Rectal smooth muscle tissue (tissue), 1 donor: Measurements from ENCODE around the gene TLE7.

Experiments used
- H3K27ac ChIP-seq: one replicate; pipeline ENCODE4 v1.7.0; 2013; ENCODE audit warnings: low read depth, low read length, inconsistent platforms
- H3K27me3 ChIP-seq: one replicate; pipeline ENCODE4 v1.7.0; 2013; ENCODE audit warnings: low read length; ENCODE audit not compliant: control insufficient read depth, insufficient read depth
- H3K36me3 ChIP-seq: one replicate; pipeline ENCODE4 v1.7.0; 2013; ENCODE audit warnings: low read length; ENCODE audit not compliant: control insufficient read depth, insufficient read depth
- H3K4me1 ChIP-seq: one replicate; pipeline ENCODE4 v1.7.0; 2013; ENCODE audit warnings: low read length; ENCODE audit not compliant: control insufficient read depth, insufficient read depth
- H3K4me3 ChIP-seq: one replicate; pipeline ENCODE4 v1.7.0; 2013; ENCODE audit warnings: low read length
- H3K9ac ChIP-seq: one replicate; pipeline ENCODE4 v1.7.0; 2013; ENCODE audit warnings: low read length

Gene TLE7

GRCh38 chr16:71441348-71442050, 355 bp downstream of the TLE7 start:
- H3K36me3 ChIP-seq: no peaks in the 10 kb centered on the region
- H3K4me1 ChIP-seq: no peaks in the 10 kb centered on the region
- no peak overlapping the region for H3K4me3 ChIP-seq
- peaks cover 2% of the 10 kb centered on the region for H3K27me3 ChIP-seq
- H3K27ac ChIP-seq: no peak overlapping the region
- no peak overlapping the region for H3K9ac ChIP-seq

DNA sequence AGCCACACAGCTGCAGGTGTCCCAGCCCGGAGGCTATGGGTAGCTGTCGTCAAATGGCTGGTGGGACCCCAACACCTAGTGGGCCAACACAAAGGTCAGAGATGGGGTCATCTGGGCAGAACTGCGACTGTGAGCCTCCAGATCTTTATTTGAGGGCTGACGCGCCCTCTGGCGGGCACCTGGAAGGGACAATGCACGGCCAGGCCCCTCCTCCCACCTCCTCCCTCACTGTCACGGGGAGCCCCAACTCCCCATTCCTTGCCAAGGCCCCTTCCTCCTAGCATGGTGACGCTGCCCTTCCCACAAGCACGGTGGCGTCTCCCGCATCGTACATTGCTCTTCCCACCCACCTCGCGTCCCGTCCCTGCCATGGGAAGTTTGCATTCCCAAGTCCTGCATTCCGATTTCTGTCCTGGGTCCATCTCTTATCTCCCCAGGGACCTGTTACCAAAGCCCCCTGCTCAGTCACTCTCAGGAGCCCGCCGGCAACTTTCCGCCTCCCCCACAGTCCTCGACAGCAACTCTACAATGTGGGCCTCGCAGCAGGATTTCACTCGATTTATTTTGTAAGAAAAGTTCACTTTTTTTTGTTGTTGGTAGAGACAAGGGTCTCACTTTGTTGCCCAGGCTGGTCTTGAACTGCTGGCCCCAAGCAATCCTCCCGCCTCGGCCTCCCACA, 1.0 kb downstream of the TLE7 start:
- Histone ChIP-seq H3K9ac (no peak overlapping the region), H3K4me3 (no peak overlapping the region), H3K36me3 (no peaks in the 10 kb centered on the region), H3K27me3 (peaks cover 2% of the 10 kb centered on the region), H3K4me1 (no peaks in the 10 kb centered on the region), H3K27ac (no peak overlapping the region)

- H3K4me3 ChIP-seq: no peak overlapping the region
- no peak overlapping the region for H3K9ac ChIP-seq
- H3K36me3 ChIP-seq: no peaks in the 10 kb centered on the region
- no peak overlapping the region for H3K27ac ChIP-seq
- H3K27me3 ChIP-seq: peaks cover 2% of the 10 kb centered on the region
- H3K4me1 ChIP-seq: no peaks in the 10 kb centered on the region
Measured at GRCh38 chr16:71439523-71439922, 2.3 kb downstream of the TLE7 start.

- H3K4me3 ChIP-seq: no peak overlapping the region
- H3K9ac ChIP-seq: no peak overlapping the region
- H3K36me3 ChIP-seq: no peaks in the 10 kb centered on the region
- no peak overlapping the region for H3K27ac ChIP-seq
- H3K4me1 ChIP-seq: no peaks in the 10 kb centered on the region
- H3K27me3 ChIP-seq: peaks cover 2% of the 10 kb centered on the region
Measured at GRCh38 chr16:71436473-71436872, 5.4 kb downstream of the TLE7 start.

- no peaks in the 10 kb centered on the region for H3K27me3 ChIP-seq
Measured at GRCh38 chr16:71432906-71433305, 8.9 kb downstream of the TLE7 start.

DNA sequence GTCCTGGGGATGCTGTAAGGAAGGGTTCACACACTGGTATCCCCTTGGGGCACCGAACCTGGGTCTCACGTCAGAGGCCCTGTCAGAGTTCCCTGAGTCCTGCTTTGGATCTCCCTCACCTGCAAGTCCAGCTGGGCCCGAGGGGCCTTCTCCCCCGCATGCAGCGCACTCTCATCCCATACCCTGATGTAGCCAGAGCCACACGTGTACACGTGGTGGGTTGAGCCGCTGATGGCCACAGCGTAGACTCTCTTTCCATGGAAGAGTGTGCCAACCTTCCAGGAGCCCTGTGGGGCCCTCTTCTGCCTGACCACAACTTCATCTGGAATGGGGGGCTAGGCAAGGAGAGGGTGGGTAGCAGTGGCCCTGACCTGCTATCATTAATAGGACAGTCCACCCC, 9.9 kb downstream of the TLE7 start:
- Histone ChIP-seq H3K27me3 (no peaks in the 10 kb centered on the region), H3K4me3 (no peak overlapping the region), H3K36me3 (no peaks in the 10 kb centered on the region), H3K4me1 (no peaks in the 10 kb centered on the region), H3K9ac (no peak overlapping the region), H3K27ac (no peak overlapping the region)

More at GRCh38 chr16:71432906-71433305, 8.9 kb downstream of the TLE7 start:
- Histone ChIP-seq H3K4me3 (no peak overlapping the region), H3K27ac (no peak overlapping the region), H3K36me3 (no peaks in the 10 kb centered on the region), H3K4me1 (no peaks in the 10 kb centered on the region), H3K9ac (no peak overlapping the region)

GRCh38 chr16:71431176-71431575, 10.7 kb downstream of the TLE7 start:
- Histone ChIP-seq H3K9ac (no peak overlapping the region), H3K27ac (no peak overlapping the region), H3K4me1 (no peaks in the 10 kb centered on the region), H3K36me3 (no peaks in the 10 kb centered on the region), H3K4me3 (no peak overlapping the region), H3K27me3 (no peaks in the 10 kb centered on the region)

DNA sequence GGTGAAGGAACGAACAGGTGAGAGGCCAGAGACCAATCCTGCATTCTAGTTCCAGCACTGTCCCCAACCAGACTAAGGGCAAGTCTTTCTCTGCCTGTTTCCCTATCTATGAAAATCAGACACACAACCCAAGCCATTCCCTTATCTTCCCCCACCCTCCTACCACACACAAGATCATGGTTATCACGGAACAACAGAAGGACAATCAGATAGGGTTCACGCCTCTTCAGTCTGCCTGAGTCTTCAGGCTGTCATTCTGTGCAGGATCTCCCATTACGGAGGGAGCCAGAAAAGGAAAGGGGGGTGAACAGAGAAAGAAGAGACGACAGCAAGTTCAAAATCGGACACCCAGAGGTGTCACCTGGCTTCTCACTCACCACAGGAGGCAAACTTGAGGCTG, 11.1 kb downstream of the TLE7 start:
- no peak overlapping the region for H3K9ac ChIP-seq
- no peaks in the 10 kb centered on the region for H3K36me3 ChIP-seq
- H3K4me1 ChIP-seq: no peaks in the 10 kb centered on the region
- H3K27ac ChIP-seq: no peak overlapping the region
- no peaks in the 10 kb centered on the region for H3K27me3 ChIP-seq
- no peak overlapping the region for H3K4me3 ChIP-seq

DNA sequence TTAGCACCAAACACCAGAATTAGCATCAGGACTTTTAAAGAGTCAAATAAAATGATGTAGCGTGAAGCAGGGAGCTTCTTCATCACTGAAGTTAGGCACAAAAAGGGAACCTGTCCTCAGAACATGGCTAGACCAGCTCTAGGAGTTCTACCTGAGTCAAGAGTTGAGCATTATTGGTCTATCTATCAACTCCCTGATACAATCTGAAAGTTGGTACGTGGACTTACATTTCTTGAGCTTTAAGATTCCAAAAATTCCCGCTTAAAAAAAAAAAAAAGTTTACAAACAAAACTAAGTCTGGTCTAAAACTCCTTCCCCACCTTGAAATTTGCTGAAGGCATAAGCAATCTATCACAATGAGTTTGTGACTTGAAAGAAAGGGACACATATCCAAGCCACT, 12.3 kb downstream of the TLE7 start:
- Histone ChIP-seq H3K4me3 (no peak overlapping the region), H3K27ac (no peak overlapping the region), H3K36me3 (no peaks in the 10 kb centered on the region), H3K4me1 (no peaks in the 10 kb centered on the region), H3K27me3 (no peaks in the 10 kb centered on the region), H3K9ac (no peak overlapping the region)

- H3K9ac ChIP-seq: no peak overlapping the region
- H3K4me3 ChIP-seq: no peak overlapping the region
- no peak overlapping the region for H3K27ac ChIP-seq
- H3K27me3 ChIP-seq: peaks cover 2% of the 10 kb centered on the region
- no peaks in the 10 kb centered on the region for H3K36me3 ChIP-seq
- H3K4me1 ChIP-seq: no peaks in the 10 kb centered on the region
Measured at GRCh38 chr16:71428883-71429282, 13.0 kb downstream of the TLE7 start.

DNA sequence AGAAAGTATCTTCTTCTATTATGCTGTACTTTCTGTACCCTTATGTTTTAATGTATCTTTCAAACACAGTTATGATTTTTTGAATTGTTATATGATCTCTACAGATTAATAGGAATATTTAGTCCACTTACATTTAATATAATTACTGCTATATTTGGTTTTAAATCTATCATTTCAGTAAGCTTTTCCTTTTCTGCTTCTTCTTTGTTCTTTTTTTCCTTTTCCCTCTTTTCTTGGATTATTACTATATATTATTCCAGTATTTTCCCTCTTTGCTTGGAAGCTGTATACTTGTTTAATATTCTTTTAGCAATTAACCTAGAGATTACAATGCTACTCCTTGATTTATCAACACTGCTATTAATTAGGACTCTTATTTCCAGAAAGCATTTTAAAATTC, 13.5 kb downstream of the TLE7 start:
- peaks cover 2% of the 10 kb centered on the region for H3K27me3 ChIP-seq
- H3K9ac ChIP-seq: no peak overlapping the region
- no peaks in the 10 kb centered on the region for H3K36me3 ChIP-seq
- H3K4me3 ChIP-seq: no peak overlapping the region
- H3K27ac ChIP-seq: no peak overlapping the region
- no peaks in the 10 kb centered on the region for H3K4me1 ChIP-seq

- H3K27me3 ChIP-seq: peaks cover 2% of the 10 kb centered on the region
- H3K36me3 ChIP-seq: no peaks in the 10 kb centered on the region
- H3K4me1 ChIP-seq: no peaks in the 10 kb centered on the region
- H3K9ac ChIP-seq: no peak overlapping the region
- no peak overlapping the region for H3K27ac ChIP-seq
- no peak overlapping the region for H3K4me3 ChIP-seq
Measured at GRCh38 chr16:71426880-71427615, 14.8 kb downstream of the TLE7 start.
